Keratinocyte (primary cell): ENCODE results near the gene PRKCZ. TPM values are rescaled to one million over a fixed set of nuclear protein-coding genes. Genes with fewer than 3 reads are reported as not detected.

ENCODE experiments used
- DNase-seq: peaks from one replicate; pipeline ENCODE4 v3.0.0-alpha.2; 2011; ENCODE audit warnings: low read depth, missing footprints, low spot score
- FAIRE-seq: peaks from 2 replicates; lab custom pipeline; 2011; peaks lifted over from hg19 to GRCh38; lab: Jason Lieb, UNC
- H2AFZ ChIP-seq: 2 replicates; pipeline ENCODE4 v1.6.0; 2012; ENCODE audit warnings: low read length, control low read depth, inconsistent platforms; ENCODE audit not compliant: control insufficient read depth
- H3K27ac ChIP-seq: 2 replicates; pipeline ENCODE4 v1.5.1; 2011; ENCODE audit warnings: low read length; ENCODE audit not compliant: control insufficient read depth, insufficient read depth
- H3K27me3 ChIP-seq: 3 replicates; pipeline ENCODE4 v1.6.0; 2011; ENCODE audit warnings: low read length; ENCODE audit not compliant: control insufficient read depth, insufficient read depth; ENCODE audit errors: extremely low read depth
- H3K36me3 ChIP-seq, 2 experiments: 2 replicates in 1 of 2; 3 replicates in 1 of 2; pipeline ENCODE4 v1.5.1; 2011; ENCODE audit warnings: low read length in 2 of 2, mild to moderate bottlenecking in 1 of 2; ENCODE audit not compliant: control insufficient read depth in 2 of 2, insufficient read depth in 2 of 2; ENCODE audit errors: extremely low read depth in 1 of 2
- H3K4me1 ChIP-seq: 3 replicates; pipeline ENCODE4 v1.5.1; 2011; ENCODE audit warnings: low read length; ENCODE audit not compliant: control insufficient read depth, insufficient read depth; ENCODE audit errors: extremely low read depth
- H3K4me2 ChIP-seq: 3 replicates; pipeline ENCODE4 v1.6.0; 2011; ENCODE audit warnings: low read depth, low read length; ENCODE audit not compliant: control insufficient read depth, insufficient read depth; ENCODE audit errors: extremely low read depth
- H3K4me3 ChIP-seq, 3 experiments: fragments of 200-600 bp in 1 of 3; sonication (generic) in 1 of 3; 2 replicates in 2 of 3; 3 replicates in 1 of 3; pipeline ENCODE4 v1.5.1; 2011 to 2016; ENCODE audit warnings: low read length in 3 of 3, mild to moderate bottlenecking in 3 of 3, control low read depth in 2 of 3, inconsistent platforms in 1 of 3, low read depth in 1 of 3, mixed read lengths in 1 of 3, mixed run types in 1 of 3, moderate library complexity in 1 of 3; ENCODE audit not compliant: control insufficient read depth in 2 of 3, insufficient read depth in 2 of 3; ENCODE audit errors: extremely low read depth in 1 of 3
- H3K79me2 ChIP-seq: 2 replicates; pipeline ENCODE4 v1.6.0; 2012; ENCODE audit warnings: low read length; ENCODE audit not compliant: control insufficient read depth, insufficient read depth
- H3K9ac ChIP-seq: 3 replicates; pipeline ENCODE4 v1.6.0; 2011; ENCODE audit warnings: low read length; ENCODE audit not compliant: control insufficient read depth, insufficient read depth; ENCODE audit errors: extremely low read depth
- H3K9me1 ChIP-seq: 3 replicates; pipeline ENCODE4 v1.6.0; 2011; ENCODE audit warnings: low read length; ENCODE audit not compliant: control insufficient read depth, insufficient read depth; ENCODE audit errors: extremely low read depth
- H3K9me3 ChIP-seq: 2 replicates; pipeline ENCODE4 v1.5.1; 2012; ENCODE audit warnings: low read depth, low read length; ENCODE audit not compliant: control insufficient read depth
- H4K20me1 ChIP-seq: 3 replicates; pipeline ENCODE4 v1.6.0; 2011; ENCODE audit warnings: low read length; ENCODE audit not compliant: control insufficient read depth, insufficient read depth; ENCODE audit errors: extremely low read depth
- CTCF ChIP-seq, 3 experiments: IDR thresholded peaks in 1 of 3; conservative IDR thresholded peaks in 1 of 3; optimal IDR thresholded peaks in 1 of 3; 2 replicates in 2 of 3; 3 replicates in 1 of 3; pipeline versions ENCODE3 to v1.5.1; 2011; ENCODE audit warnings: low read length in 3 of 3, mild to moderate bottlenecking in 3 of 3, moderate library complexity in 2 of 3, control low read depth in 1 of 3, inconsistent platforms in 1 of 3; ENCODE audit not compliant: insufficient read depth in 2 of 3; ENCODE audit errors: extremely low read depth in 1 of 3
- EZH2 ChIP-seq: IDR thresholded peaks from one replicate; pipeline ENCODE4 v1.6.1; 2012; ENCODE audit warnings: inconsistent platforms, mild to moderate bottlenecking, low read length, moderate library complexity
- dilution Hi-C: fragments of 300-500 bp; cut with MboI; formaldehyde crosslinking; loops from one replicate; pipeline ENCODE4 v1.7.0; 2020; ENCODE audit warnings: low sequenced_read_pairs; ENCODE audit not compliant: extremely low pct_ligation_motif_present
- polyA plus RNA-seq, 5 experiments: library from polyadenylated mRNA; depleted of rRNA in 3 of 5; stranded (reverse) in 3 of 5; stranded (forward) in 1 of 5; unstranded in 1 of 5; fragments of >200 nt; gene quantifications; 1 replicate in 1 of 5; 2 replicates in 3 of 5; 3 replicates in 1 of 5; pipeline versions ENCODE4 v1.2.1 to v1.2.3, GENCODE V29; 2011 to 2012; ENCODE audit warnings: missing spikeins in 2 of 5, low read depth in 1 of 5, low replicate concordance in 1 of 5

The PRKCZ gene
- polyA plus RNA-seq, 1 donor (not counting 4 experiments of a cell fraction or from before 2014, with no cell fraction given), result 36.3 TPM

- Histone ChIP-seq H3K4me2 (no peak overlapping the region), H3K4me1 (no peaks in the 10 kb centered on the region), H3K79me2 (peaks cover 4% of the 10 kb centered on the region), H3K4me3 (no peak overlapping the region), H3K9me1 (no peaks in the 10 kb centered on the region), H3K9me3 (no peaks in the 10 kb centered on the region), H3K9ac (no peak overlapping the region), H3K36me3 (peaks cover 5 to 23% of the 10 kb centered on the region in 2 experiments), H2AFZ (no peak overlapping the region), H3K27me3 (no peaks in the 10 kb centered on the region), H4K20me1 (peaks cover 7% of the 10 kb centered on the region), H3K27ac (no peak overlapping the region)
- FAIRE-seq (no peak), DNase-seq (no peak)
- dilution Hi-C loops, result no loop called here
- TF ChIP-seq CTCF (optimal IDR thresholded peaks at IDR 0.05 in 1 of 3, IDR thresholded peaks at IDR 0.05 in 1 of 3, conservative IDR thresholded peaks at IDR 0.05 in 1 of 3; ENCODE audit: extremely low read depth in 1 of 3, insufficient read depth in 2 of 3, low read length in 3 of 3), result no peak
- TF ChIP-seq EZH2, result no peak
Observed at GRCh38 chr1:2154022-2154421, 103.8 kb downstream of the PRKCZ start.

GRCh38 chr1:2155147-2155598, 105.0 kb downstream of the PRKCZ start:
- no peak overlapping the region for H3K4me3 ChIP-seq
- peaks cover 7% of the 10 kb centered on the region for H4K20me1 ChIP-seq
- H3K36me3 ChIP-seq, result peaks cover 5 to 21% of the 10 kb centered on the region in 2 experiments
- H3K9me1 ChIP-seq, result no peaks in the 10 kb centered on the region
- no peak overlapping the region for H2AFZ ChIP-seq
- dilution Hi-C loops, result no loop called here
- H3K4me2 ChIP-seq, result no peak overlapping the region
- H3K27ac ChIP-seq, result no peak overlapping the region
- no peak for DNase-seq
- FAIRE-seq, result no peak
- H3K9me3 ChIP-seq, result no peaks in the 10 kb centered on the region
- TF ChIP-seq EZH2 (no peak), CTCF (optimal IDR thresholded peaks at IDR 0.05 in 1 of 3, IDR thresholded peaks at IDR 0.05 in 1 of 3, conservative IDR thresholded peaks at IDR 0.05 in 1 of 3; ENCODE audit: extremely low read depth in 1 of 3, insufficient read depth in 2 of 3, low read length in 3 of 3) (no peak)
- no peaks in the 10 kb centered on the region for H3K27me3 ChIP-seq
- H3K4me1 ChIP-seq, result no peaks in the 10 kb centered on the region
- peaks cover 4% of the 10 kb centered on the region for H3K79me2 ChIP-seq
- H3K9ac ChIP-seq, result no peak overlapping the region
